ENCODE data around the gene SH3D19.
"Not testable (repeated sequence)": the region's sequence is repeated elsewhere in the genome, so short reads cannot be mapped to it uniquely, and the experiment has no call there.

DNA sequence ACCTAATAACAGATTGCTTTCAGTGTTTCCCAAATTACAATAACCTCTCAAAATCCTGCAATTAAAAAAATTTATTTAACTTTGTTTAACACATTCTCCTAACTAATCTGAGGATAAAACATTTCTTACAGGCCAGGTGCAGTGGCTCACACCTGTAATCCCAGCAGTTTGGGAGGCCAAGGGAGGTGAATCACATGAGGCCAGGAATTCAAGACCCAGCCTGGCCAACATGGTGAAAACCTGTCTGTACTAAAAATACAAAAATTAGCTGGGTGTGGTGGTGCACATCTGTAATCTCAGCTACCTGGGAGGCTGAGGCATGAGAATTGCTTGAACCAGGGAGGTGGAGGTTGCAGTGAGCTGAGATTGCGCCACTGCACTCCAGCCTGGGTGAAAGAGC is 90.0 kb downstream of the SH3D19 start:
- TF ChIP-seq POLR2A (IDR thresholded peaks at IDR 0.05; ENCODE audit: low read length); NR3C1 (IDR thresholded peaks at IDR 0.05); PHF8 (IDR thresholded peaks at IDR 0.05; ENCODE audit: borderline replicate concordance, low read depth); FOSB (CRISPR knock-in tag; IDR thresholded peaks at IDR 0.05); RFX5 (IDR thresholded peaks at IDR 0.05); HDAC2 (IDR thresholded peaks at IDR 0.05); RNF2 (IDR thresholded peaks at IDR 0.05; ENCODE audit: borderline replicate concordance, low read depth); SMC3 (IDR thresholded peaks at IDR 0.05); KDM1A (IDR thresholded peaks at IDR 0.05; ENCODE audit: low read depth): not testable (repeated sequence)
- TF ChIP-seq, protein P1, sequence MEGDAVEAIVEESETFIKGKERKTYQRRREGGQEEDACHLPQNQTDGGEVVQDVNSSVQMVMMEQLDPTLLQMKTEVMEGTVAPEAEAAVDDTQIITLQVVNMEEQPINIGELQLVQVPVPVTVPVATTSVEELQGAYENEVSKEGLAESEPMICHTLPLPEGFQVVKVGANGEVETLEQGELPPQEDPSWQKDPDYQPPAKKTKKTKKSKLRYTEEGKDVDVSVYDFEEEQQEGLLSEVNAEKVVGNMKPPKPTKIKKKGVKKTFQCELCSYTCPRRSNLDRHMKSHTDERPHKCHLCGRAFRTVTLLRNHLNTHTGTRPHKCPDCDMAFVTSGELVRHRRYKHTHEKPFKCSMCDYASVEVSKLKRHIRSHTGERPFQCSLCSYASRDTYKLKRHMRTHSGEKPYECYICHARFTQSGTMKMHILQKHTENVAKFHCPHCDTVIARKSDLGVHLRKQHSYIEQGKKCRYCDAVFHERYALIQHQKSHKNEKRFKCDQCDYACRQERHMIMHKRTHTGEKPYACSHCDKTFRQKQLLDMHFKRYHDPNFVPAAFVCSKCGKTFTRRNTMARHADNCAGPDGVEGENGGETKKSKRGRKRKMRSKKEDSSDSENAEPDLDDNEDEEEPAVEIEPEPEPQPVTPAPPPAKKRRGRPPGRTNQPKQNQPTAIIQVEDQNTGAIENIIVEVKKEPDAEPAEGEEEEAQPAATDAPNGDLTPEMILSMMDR (IDR thresholded peaks at IDR 0.05) = not testable (repeated sequence)
- TF ChIP-seq, protein P2, sequence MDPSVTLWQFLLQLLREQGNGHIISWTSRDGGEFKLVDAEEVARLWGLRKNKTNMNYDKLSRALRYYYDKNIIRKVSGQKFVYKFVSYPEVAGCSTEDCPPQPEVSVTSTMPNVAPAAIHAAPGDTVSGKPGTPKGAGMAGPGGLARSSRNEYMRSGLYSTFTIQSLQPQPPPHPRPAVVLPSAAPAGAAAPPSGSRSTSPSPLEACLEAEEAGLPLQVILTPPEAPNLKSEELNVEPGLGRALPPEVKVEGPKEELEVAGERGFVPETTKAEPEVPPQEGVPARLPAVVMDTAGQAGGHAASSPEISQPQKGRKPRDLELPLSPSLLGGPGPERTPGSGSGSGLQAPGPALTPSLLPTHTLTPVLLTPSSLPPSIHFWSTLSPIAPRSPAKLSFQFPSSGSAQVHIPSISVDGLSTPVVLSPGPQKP (IDR thresholded peaks at IDR 0.05; ENCODE audit: low read depth, low read length) = not testable (repeated sequence)
- TF ChIP-seq, protein P3, sequence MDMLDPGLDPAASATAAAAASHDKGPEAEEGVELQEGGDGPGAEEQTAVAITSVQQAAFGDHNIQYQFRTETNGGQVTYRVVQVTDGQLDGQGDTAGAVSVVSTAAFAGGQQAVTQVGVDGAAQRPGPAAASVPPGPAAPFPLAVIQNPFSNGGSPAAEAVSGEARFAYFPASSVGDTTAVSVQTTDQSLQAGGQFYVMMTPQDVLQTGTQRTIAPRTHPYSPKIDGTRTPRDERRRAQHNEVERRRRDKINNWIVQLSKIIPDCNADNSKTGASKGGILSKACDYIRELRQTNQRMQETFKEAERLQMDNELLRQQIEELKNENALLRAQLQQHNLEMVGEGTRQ (IDR thresholded peaks at IDR 0.05) = not testable (repeated sequence)
- TF ChIP-seq, protein P4, sequence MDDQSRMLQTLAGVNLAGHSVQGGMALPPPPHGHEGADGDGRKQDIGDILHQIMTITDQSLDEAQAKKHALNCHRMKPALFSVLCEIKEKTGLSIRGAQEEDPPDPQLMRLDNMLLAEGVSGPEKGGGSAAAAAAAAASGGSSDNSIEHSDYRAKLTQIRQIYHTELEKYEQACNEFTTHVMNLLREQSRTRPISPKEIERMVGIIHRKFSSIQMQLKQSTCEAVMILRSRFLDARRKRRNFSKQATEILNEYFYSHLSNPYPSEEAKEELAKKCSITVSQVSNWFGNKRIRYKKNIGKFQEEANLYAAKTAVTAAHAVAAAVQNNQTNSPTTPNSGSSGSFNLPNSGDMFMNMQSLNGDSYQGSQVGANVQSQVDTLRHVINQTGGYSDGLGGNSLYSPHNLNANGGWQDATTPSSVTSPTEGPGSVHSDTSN (IDR thresholded peaks at IDR 0.05) = not testable (repeated sequence)

Data from A549 (cell line).